ENCODE measurements around the gene ECHS1.

The ECHS1 gene

DNA sequence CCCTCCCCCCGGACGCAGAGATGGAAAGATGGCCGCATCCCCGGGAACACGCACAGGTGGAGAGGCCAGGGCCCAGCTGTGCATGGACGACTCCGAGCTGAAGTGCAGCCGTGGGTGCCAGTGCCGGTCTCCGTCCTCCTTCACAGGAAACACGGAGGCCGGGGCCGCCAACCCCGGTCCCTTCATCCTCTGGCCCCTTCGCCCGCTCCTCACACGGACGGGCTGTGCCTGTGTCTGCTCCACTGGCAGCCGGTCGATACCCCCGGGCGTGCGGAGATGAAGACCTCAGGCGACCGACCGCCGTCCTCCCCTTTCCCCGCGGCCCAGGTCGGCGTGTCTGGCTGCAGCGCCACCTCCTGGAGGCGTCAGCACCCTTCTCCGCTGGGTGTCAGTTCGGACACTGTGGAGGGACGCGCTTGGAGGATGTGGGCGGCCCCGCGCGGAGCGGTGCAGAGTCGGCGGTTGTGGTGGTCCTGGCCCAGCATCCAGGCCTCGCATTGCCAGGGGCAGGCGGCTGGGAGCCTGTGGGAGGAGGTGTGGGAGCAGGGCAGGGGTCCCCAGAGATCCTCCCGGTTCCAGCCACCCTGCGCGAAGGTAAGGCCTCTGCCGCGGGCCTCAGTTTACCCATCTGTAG, 54.5 kb downstream of the ECHS1 start:
- FAIRE-seq: no peak

- no peak for FAIRE-seq
Measured at GRCh38 chr10:133316732-133317131, 56.4 kb downstream of the ECHS1 start.

GRCh38 chr10:133316266-133316665, 56.9 kb downstream of the ECHS1 start:
- no peak for FAIRE-seq

GRCh38 chr10:133315847-133316246, 57.3 kb downstream of the ECHS1 start:
- no peak for FAIRE-seq

GRCh38 chr10:133314911-133315310, 58.2 kb downstream of the ECHS1 start:
- FAIRE-seq: no peak

DNA sequence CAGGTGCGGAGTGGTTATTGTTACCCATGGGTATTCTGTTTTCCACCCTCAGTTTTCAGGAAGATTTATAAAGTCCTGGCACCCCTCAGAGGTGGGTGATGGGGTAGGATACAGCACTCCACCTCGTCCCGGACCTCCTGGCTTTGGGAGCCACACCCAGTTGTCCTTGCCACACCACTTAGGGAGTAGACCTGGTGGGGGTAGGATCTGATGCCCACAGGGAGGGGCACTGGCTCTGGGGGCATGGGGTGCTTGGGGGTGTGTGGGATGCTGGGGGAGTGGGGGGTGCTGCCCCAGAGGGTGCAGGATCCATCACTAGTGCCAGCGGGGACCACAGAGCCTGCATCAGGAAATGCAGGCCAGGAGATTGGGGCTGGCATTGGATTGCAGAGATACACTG, 60.0 kb downstream of the ECHS1 start:
- FAIRE-seq: no peak

GRCh38 chr10:133312769-133313145, 60.4 kb downstream of the ECHS1 start:
- no peak for FAIRE-seq

All from A204.1 (cell line).